ENCODE data around the gene CCDC34. TPM values are rescaled to one million over a fixed set of nuclear protein-coding genes. Genes with fewer than 3 reads are reported as not detected.

The CCDC34 gene
- total RNA-seq, 4 donors from 2014 or later, result 1.3 to 10.4 (median 5.2) TPM

GRCh38 chr11:27409049-27409448 is 46.0 kb upstream of the CCDC34 start:
- H3K27me3 ChIP-seq, result no peaks in the 10 kb centered on the region
- intact Hi-C loops (cut with DNase I), result no loop called here
- H3K36me3 ChIP-seq, result no peaks in the 10 kb centered on the region
- H3K9me3 ChIP-seq, result no peaks in the 10 kb centered on the region
- H3K27ac ChIP-seq, result peak overlapping the region in 1 of 4 donors; percentile 51
- no peak for TF ChIP-seq CTCF (IDR thresholded peaks at IDR 0.05)
- TF ChIP-seq POLR2A (IDR thresholded peaks at IDR 0.05), result no peak
- no peak overlapping the region for H3K4me3 ChIP-seq
- no peak for DNase-seq
- H3K4me1 ChIP-seq, result peaks cover 0 to 58% (median 2%) of the 10 kb centered on the region in 3 donors

GRCh38 chr11:27408246-27408800 is 45.3 kb upstream of the CCDC34 start:
- WGBS, 2 donors, result 38 to 46% methylated on average over 2 of the region's 2 CpGs
- H3K36me3 ChIP-seq, result no peaks in the 10 kb centered on the region
- H3K4me1 ChIP-seq, result peaks cover 0 to 51% (median 0%) of the 10 kb centered on the region in 3 donors
- intact Hi-C loops (cut with DNase I), result no loop called here
- DNase-seq, result no peak
- H3K4me3 ChIP-seq, result no peak overlapping the region
- no peaks in the 10 kb centered on the region for H3K9me3 ChIP-seq
- H3K27ac ChIP-seq, result peak overlapping the region in 3 of 4 donors; percentile 5 to 51 (median 19)
- TF ChIP-seq CTCF (IDR thresholded peaks at IDR 0.05), result no peak
- no peak for TF ChIP-seq POLR2A (IDR thresholded peaks at IDR 0.05)
- no peaks in the 10 kb centered on the region for H3K27me3 ChIP-seq

- Histone ChIP-seq H3K9me3 (no peaks in the 10 kb centered on the region), H3K36me3 (peaks cover 0 to 7% (median 0%) of the 10 kb centered on the region in 3 donors), H3K4me3 (no peak overlapping the region), H3K27ac (no peak overlapping the region), H3K27me3 (no peaks in the 10 kb centered on the region), H3K4me1 (peaks cover 0 to 45% (median 0%) of the 10 kb centered on the region in 3 donors)
- DNase-seq, result no peak
- 62 to 76% methylated on average over 3 of the region's 3 CpGs for WGBS, 2 donors
- TF ChIP-seq CTCF (IDR thresholded peaks at IDR 0.05) (no peak), POLR2A (IDR thresholded peaks at IDR 0.05) (no peak)
- intact Hi-C loops (cut with DNase I), result no loop called here
These were observed 43.7 kb upstream of the CCDC34 start for GRCh38 chr11:27406498-27407354.

- no peak for TF ChIP-seq CTCF (IDR thresholded peaks at IDR 0.05)
- TF ChIP-seq POLR2A (IDR thresholded peaks at IDR 0.05), result no peak
- Histone ChIP-seq H3K4me1 (peaks cover 0 to 43% (median 0%) of the 10 kb centered on the region in 3 donors), H3K27me3 (no peaks in the 10 kb centered on the region), H3K9me3 (no peaks in the 10 kb centered on the region), H3K36me3 (peaks cover 0 to 7% (median 0%) of the 10 kb centered on the region in 3 donors), H3K27ac (no peak overlapping the region), H3K4me3 (no peak overlapping the region)
- no peak for DNase-seq
- intact Hi-C loops (cut with DNase I), result no loop called here
- WGBS, 2 donors, result 32 to 60% methylated on average over 3 of the region's 3 CpGs
These were observed 42.1 kb upstream of the CCDC34 start for GRCh38 chr11:27405134-27405533.

- H3K4me3 ChIP-seq, result no peak overlapping the region
- intact Hi-C loops (cut with DNase I), result no loop called here
- no peak for TF ChIP-seq POLR2A (IDR thresholded peaks at IDR 0.05)
- DNase-seq, result no peak
- H3K27me3 ChIP-seq, result no peaks in the 10 kb centered on the region
- no peak overlapping the region for H3K27ac ChIP-seq
- H3K36me3 ChIP-seq, result peaks cover 0 to 7% (median 0%) of the 10 kb centered on the region in 3 donors
- H3K4me1 ChIP-seq, result peaks cover 0 to 36% (median 0%) of the 10 kb centered on the region in 3 donors
- no peaks in the 10 kb centered on the region for H3K9me3 ChIP-seq
- WGBS, 2 donors, result 59 to 90% methylated on average over 2 of the region's 2 CpGs
These were observed 41.4 kb upstream of the CCDC34 start for GRCh38 chr11:27404427-27404826.

Data from esophagus squamous epithelium (tissue), 5 donors.